Measurements from ENCODE around the gene LSM12.

LSM12 gene

DNA sequence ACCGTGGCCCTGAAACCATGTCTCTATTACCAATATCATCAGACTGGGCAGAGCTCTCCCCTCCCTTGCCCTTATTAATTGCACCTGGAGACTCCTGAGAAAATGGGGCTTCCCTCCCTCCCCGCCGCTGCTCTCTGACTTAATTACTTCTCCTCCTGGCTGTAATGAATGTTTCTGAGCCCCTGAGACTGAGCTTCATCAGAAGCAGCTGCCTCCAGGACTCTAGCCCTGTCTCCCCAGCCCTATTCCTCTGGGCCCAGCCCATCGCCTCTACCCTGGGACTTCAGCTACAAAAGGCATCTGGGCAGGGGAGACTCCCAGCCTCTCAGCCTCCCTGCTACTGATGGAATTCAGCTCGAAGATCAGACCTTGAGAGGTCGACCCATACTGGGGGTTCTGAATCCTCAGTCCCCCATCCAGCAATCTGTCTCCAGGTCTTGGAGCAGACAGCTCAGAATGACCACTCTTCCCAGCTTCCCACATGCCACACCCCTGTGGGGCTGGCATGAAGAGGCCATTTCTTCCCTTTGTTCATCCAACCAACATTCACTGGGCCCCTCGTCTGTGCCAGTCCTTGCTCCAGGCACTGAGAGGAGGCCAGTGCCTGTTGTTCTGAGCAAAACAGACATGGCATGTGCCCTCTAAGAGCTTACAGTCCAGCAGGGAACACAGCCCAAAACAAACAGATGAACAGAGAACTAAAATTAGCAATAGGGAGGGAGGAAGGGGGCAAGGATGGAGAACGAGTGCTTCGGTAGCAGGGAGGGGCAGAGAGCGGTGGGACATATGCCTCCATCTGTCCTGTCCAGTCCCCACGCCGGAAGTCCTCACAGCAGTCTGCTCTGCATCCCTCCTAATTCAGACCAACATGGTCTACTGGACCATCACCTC is 79.1 kb downstream of the LSM12 start:
- no peak for DNase-seq (ENCODE audit: low read depth)

DNA sequence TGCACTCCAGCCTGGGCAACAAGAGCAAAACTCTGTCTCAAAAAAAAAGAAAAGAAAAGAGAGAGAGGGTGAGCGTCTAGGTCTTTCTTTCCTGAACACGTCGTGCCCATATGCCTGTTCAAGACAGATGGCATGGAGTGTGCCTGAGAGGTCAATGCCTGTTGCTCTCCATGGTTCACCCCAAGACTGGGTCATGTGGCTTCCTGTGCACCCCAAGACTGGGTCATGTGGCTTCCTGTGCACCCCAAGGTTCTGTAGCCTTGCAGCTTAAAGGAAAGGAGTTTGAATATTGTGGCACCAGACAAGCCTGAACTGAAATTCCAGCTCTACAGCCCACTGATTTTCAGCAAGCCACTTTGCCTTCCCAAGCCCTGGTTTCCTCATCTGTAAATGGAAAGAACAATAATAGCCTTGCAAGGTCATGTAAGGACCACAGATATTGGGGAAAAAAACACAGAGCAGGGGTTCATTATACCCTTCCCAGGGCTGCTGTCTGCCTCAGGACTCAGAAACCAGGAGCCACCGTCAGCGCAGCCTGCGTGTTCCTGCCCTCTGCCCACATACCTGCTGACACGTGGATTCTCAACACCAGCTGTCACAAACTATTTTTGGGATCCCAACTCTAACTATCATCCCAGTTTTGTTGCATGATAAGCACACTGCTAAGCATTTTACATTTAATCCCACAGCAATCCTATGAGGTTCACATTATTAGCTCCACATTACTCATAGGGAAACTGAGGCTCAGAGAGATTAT is 80.1 kb downstream of the LSM12 start:
- no peak for DNase-seq (ENCODE audit: low read depth)

DNA sequence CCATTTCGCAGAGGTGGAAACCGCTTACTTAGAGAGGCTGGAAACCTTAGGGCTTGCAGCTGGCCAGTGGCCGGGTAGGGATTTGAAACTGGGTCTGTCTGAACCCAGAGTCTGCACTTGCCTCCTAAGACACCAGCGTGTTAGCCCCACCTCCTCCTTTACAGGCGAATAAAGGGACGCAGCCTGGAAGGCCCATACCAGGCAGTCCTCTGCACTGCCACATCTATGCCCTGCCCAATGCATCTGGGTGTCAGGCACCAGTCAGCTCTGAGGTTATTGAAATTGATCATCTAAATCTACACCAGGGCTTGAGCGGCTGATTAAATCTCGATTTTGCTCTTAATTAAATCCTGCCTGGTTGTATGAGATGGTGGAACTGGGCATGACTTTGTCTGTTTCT is 82.0 kb downstream of the LSM12 start:
- no peak for DNase-seq (ENCODE audit: low read depth)

Data from stimulated activated CD8-positive, alpha-beta memory T cell treated with anti-CD3 and anti-CD28 coated beads, Interleukin-4, amount 100 ng/mL, for 24 hours (primary cell).